GM21786 (cell line): Measurements from ENCODE around the gene KCNK13.
"Not testable (repeated sequence)": the region's sequence is repeated elsewhere in the genome, so short reads cannot be mapped to it uniquely, and the experiment has no call there.

ENCODE experiments used
- ATAC-seq: cut with Tn5 transposase; IDR thresholded peaks from one replicate; pipeline ENCODE4 v1.9.1; 2021; ENCODE audit not compliant: unreplicated experiment

KCNK13 gene

GRCh38 chr14:90060312-90060964 is 1.4 kb upstream of the KCNK13 start:
- peak; percentile 54 for ATAC-seq

- ATAC-seq, result no peak
Observed at GRCh38 chr14:90060965-90061684, 669 bp upstream of the KCNK13 start.

GRCh38 chr14:90062127-90062794 is 467 bp downstream of the KCNK13 start:
- no peak for ATAC-seq

GRCh38 chr14:90062822-90063539 is 1.2 kb downstream of the KCNK13 start:
- ATAC-seq, result no peak

- no peak for ATAC-seq
Observed at GRCh38 chr14:90072350-90072749, 10.6 kb downstream of the KCNK13 start.

- ATAC-seq, result no peak
Observed at GRCh38 chr14:90079576-90079975, 17.8 kb downstream of the KCNK13 start.

GRCh38 chr14:90087433-90087832 is 25.6 kb downstream of the KCNK13 start:
- no peak for ATAC-seq

- ATAC-seq, result no peak
Observed at GRCh38 chr14:90088176-90088575, 26.4 kb downstream of the KCNK13 start.

GRCh38 chr14:90089486-90089885 is 27.7 kb downstream of the KCNK13 start:
- not testable (repeated sequence) for ATAC-seq

GRCh38 chr14:90091393-90091792 is 29.6 kb downstream of the KCNK13 start:
- no peak for ATAC-seq

GRCh38 chr14:90093942-90094595 is 32.3 kb downstream of the KCNK13 start:
- ATAC-seq, result no peak

- ATAC-seq, result no peak
Observed at GRCh38 chr14:90095096-90095495, 33.3 kb downstream of the KCNK13 start.

GRCh38 chr14:90096566-90096965 is 34.8 kb downstream of the KCNK13 start:
- ATAC-seq, result no peak

GRCh38 chr14:90103808-90104207 is 42.0 kb downstream of the KCNK13 start:
- no peak for ATAC-seq

GRCh38 chr14:90105756-90106155 is 44.0 kb downstream of the KCNK13 start:
- ATAC-seq, result no peak

GRCh38 chr14:90107789-90108188 is 46.0 kb downstream of the KCNK13 start:
- no peak for ATAC-seq

GRCh38 chr14:90109858-90110257 is 48.1 kb downstream of the KCNK13 start:
- no peak for ATAC-seq

GRCh38 chr14:90111895-90112534 is 50.2 kb downstream of the KCNK13 start:
- no peak for ATAC-seq

GRCh38 chr14:90114554-90114953 is 52.8 kb downstream of the KCNK13 start:
- ATAC-seq, result no peak

GRCh38 chr14:90115780-90116179 is 54.0 kb downstream of the KCNK13 start:
- no peak for ATAC-seq
